ENCODE data around the gene TMEM179.
A peak's percentile ranks its signal among the peaks of the same experiment; 100 is the strongest.

Gene TMEM179

GRCh38 chr14:104590240-104590965 is 14.2 kb downstream of the TMEM179 start:
- no peak for TF ChIP-seq CTCF (IDR thresholded peaks at IDR 0.05; ENCODE audit: low read depth, low read length)
- no peak overlapping the region for H3K4me3 ChIP-seq (ENCODE audit: low read depth, low read length)
- no peaks in the 10 kb centered on the region for H3K9me3 ChIP-seq (ENCODE audit: severe bottlenecking)

DNA sequence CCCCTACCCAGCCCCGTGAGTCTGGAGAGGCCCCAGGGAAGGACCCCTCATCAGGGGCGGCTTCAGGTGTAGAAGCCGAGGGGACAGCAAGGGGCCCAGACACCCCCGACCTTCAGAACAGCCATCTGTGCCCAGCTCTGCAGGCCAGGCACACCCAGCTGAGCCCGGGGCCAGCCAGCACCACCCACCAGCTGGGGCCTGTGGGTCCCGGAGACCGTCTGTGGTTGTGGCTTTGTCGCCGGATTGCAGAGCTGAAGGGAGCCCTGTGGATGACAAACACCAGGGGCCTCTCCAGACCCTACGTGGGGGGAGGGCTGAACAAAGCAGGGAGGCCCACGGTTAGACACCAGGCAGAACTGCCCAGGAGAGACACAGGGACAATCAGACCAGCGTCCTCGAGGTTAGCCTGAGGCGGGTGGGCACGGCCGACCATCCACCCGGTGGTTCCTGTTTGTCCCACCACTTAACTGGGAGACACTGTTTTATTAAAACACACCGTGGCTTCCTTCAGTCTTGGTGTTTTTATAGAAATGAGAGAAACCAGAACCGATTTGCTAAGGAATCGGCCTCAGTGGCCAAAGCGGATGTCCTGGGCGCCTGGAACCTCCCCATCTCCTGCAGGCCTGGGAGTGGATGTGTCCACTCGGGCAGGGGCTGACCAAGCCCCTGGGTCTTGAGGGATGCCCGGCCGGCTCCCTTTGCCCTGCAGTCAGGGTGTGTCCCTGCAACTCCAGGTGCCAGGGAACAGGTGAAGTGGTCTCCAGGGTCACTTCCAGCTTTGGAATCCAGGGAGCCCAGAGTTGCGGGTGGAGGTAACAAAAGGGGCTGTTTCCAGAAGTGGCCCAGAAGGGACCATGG is 15.0 kb downstream of the TMEM179 start:
- TF ChIP-seq CTCF (IDR thresholded peaks at IDR 0.05; ENCODE audit: low read depth, low read length), result no peak
- no peaks in the 10 kb centered on the region for H3K9me3 ChIP-seq (ENCODE audit: severe bottlenecking)
- no peak overlapping the region for H3K4me3 ChIP-seq (ENCODE audit: low read depth, low read length)
- no peak overlapping the region for H3K27ac ChIP-seq
- H3K27me3 ChIP-seq (ENCODE audit: insufficient read depth, low read depth, severe bottlenecking), result no peaks in the 10 kb centered on the region
- no peaks in the 10 kb centered on the region for H3K36me3 ChIP-seq
- DNase-seq, result no peak

More at GRCh38 chr14:104590240-104590965, 14.2 kb downstream of the TMEM179 start:
- no peaks in the 10 kb centered on the region for H3K27me3 ChIP-seq (ENCODE audit: insufficient read depth, low read depth, severe bottlenecking)
- DNase-seq, result no peak
- H3K36me3 ChIP-seq, result no peaks in the 10 kb centered on the region
- no peak overlapping the region for H3K27ac ChIP-seq

- Histone ChIP-seq H3K27me3 (ENCODE audit: insufficient read depth, low read depth, severe bottlenecking) (no peaks in the 10 kb centered on the region), H3K36me3 (no peaks in the 10 kb centered on the region), H3K27ac (no peak overlapping the region), H3K9me3 (ENCODE audit: severe bottlenecking) (no peaks in the 10 kb centered on the region), H3K4me3 (ENCODE audit: low read depth, low read length) (no peak overlapping the region)
- TF ChIP-seq CTCF (IDR thresholded peaks at IDR 0.05; ENCODE audit: low read depth, low read length), result no peak
- no peak for DNase-seq
These were observed 16.3 kb downstream of the TMEM179 start for GRCh38 chr14:104588066-104588857.

DNA sequence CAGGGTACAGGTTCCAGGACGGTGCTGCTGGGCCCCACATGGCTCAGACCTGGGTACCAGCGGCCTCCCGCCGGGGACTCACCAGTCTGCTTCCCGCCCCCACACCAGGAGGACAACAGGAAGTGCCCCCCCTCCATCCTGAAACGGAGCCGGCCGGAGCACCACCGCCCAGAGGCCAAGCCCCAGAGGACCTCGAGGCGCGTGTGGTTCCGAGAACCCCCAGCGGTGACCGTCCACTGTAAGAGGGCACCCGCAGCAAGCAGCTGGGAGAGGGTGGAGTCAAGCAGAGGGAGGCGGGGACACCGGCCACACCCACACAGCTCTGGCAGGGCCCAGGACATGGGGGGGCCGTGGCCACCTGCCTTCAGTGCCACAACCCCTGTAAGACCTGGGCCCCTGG is 16.9 kb downstream of the TMEM179 start:
- Histone ChIP-seq H3K4me3 (ENCODE audit: low read depth, low read length) (no peak overlapping the region), H3K36me3 (no peaks in the 10 kb centered on the region), H3K27me3 (ENCODE audit: insufficient read depth, low read depth, severe bottlenecking) (no peaks in the 10 kb centered on the region), H3K27ac (no peak overlapping the region), H3K9me3 (ENCODE audit: severe bottlenecking) (no peaks in the 10 kb centered on the region)
- DNase-seq, result peak; percentile 57
- TF ChIP-seq CTCF (IDR thresholded peaks at IDR 0.05; ENCODE audit: low read depth, low read length), result no peak

- TF ChIP-seq CTCF (IDR thresholded peaks at IDR 0.05; ENCODE audit: low read depth, low read length), result no peak
- no peaks in the 10 kb centered on the region for H3K9me3 ChIP-seq (ENCODE audit: severe bottlenecking)
- no peak overlapping the region for H3K4me3 ChIP-seq (ENCODE audit: low read depth, low read length)
- no peaks in the 10 kb centered on the region for H3K36me3 ChIP-seq
- H3K27me3 ChIP-seq (ENCODE audit: insufficient read depth, low read depth, severe bottlenecking), result no peaks in the 10 kb centered on the region
- no peak for DNase-seq
- H3K27ac ChIP-seq, result no peak overlapping the region
These were observed 17.5 kb downstream of the TMEM179 start for GRCh38 chr14:104586832-104587620.

All from WERI-Rb-1 (cell line).